ENCODE results near the gene ULK1. TPM values are rescaled to one million over a fixed set of nuclear protein-coding genes. Genes with fewer than 3 reads are reported as not detected.

ULK1 gene
- total RNA-seq, 1 experiment from 2014 or later = 34.2 TPM

GRCh38 chr12:131865180-131865875 lies 29.1 kb upstream of the ULK1 start:
- Histone ChIP-seq H3K9ac (ENCODE audit: low read length) (no peak overlapping the region), H3K27me3 (ENCODE audit: insufficient read depth, low read length) (no peaks in the 10 kb centered on the region), H3K9me2 (ENCODE audit: insufficient read depth) (no peaks in the 10 kb centered on the region), H3K79me2 (ENCODE audit: insufficient read depth, low read length) (no peaks in the 10 kb centered on the region), H3K4me2 (ENCODE audit: low read length) (peak overlapping the region; percentile 65), H3K9me3 (ENCODE audit: control insufficient read depth in 1 of 2, insufficient read depth in 1 of 2, low read depth in 1 of 2, low read length in 2 of 2) (no peaks in the 10 kb centered on the region), H3K4me3 (replicated peaks in 1 of 2; ENCODE audit: low read depth in 1 of 2, low read length in 2 of 2) (peak overlapping the region in 1 of 2 experiments; percentile 16; a peak in 1 of 4 replicates), H2AFZ (ENCODE audit: low read depth, low read length, poor library complexity, severe bottlenecking) (peak overlapping the region; percentile 57), H4K20me1 (ENCODE audit: insufficient read depth) (no peaks in the 10 kb centered on the region), H3K36me3 (ENCODE audit: control insufficient read depth in 1 of 2, insufficient read depth in 2 of 2, low read length in 2 of 2) (no peaks in the 10 kb centered on the region), H3K4me1 (ENCODE audit: control insufficient read depth in 1 of 2, insufficient read depth in 2 of 2, low read length in 2 of 2) (peaks cover 26 to 39% of the 10 kb centered on the region in 2 experiments), H3K27ac (ENCODE audit: low read depth, low read length) (no peak overlapping the region)
- no TSS peak for BruUV-seq (replicated peaks)
- RAD21 ChIA-PET (ENCODE audit: low non-redundant PET in 1 of 2, low total read pairs in 2 of 2, uncharacterized antibody in 2 of 2, unreplicated experiment in 2 of 2) = no interaction called here
- DNase-seq (ENCODE audit: low read depth, low spot score) = peak; percentile 72
- peak; percentile 87 for ATAC-seq
- CTCF ChIA-PET = interaction anchor here (0.6 to 0.7 kb wide), 2 partner anchors 14 to 216 kb away, joined by 3 to 5 read pairs; no protein-coding TSS in a partner anchor
- POLR2A ChIA-PET = interaction anchor here (0.9 kb wide), 1 partner anchor 63 kb away, joined by 3 read pairs; no protein-coding TSS in a partner anchor
- intact Hi-C loops (cut with micrococcal nuclease) = no loop called here
- TF ChIP-seq MAX (IDR thresholded peaks at IDR 0.05) = peak; percentile 65
- TF ChIP-seq FOSL1 (IDR thresholded peaks at IDR 0.05; ENCODE audit: low read depth) = peak; percentile 83
- 0 out of 2 replicates have a peak, but pooled peaks have one; percentile 2 for TF ChIP-seq RAD21 (IDR thresholded peaks at IDR 0.05; ENCODE audit: low read depth)
- no peak for TF ChIP-seq ZNF274 (IDR thresholded peaks at IDR 0.05; ENCODE audit: low read depth, low read length)
- no peak for TF ChIP-seq SRF (IDR thresholded peaks at IDR 0.05; ENCODE audit: low read depth)
- TF ChIP-seq JUND (IDR thresholded peaks at IDR 0.05) = peak; percentile 90
- TF ChIP-seq POLR2AphosphoS5 (IDR thresholded peaks at IDR 0.05; ENCODE audit: low read depth, low read length) = peak; percentile 44
- no peak for TF ChIP-seq CEBPB (IDR thresholded peaks at IDR 0.05; ENCODE audit: low read depth)
- TF ChIP-seq YY1 (IDR thresholded peaks at IDR 0.05; ENCODE audit: extremely low read depth, insufficient replicate concordance, low read depth, low read length) = peak; percentile 75
- no peak for TF ChIP-seq EGR1 (IDR thresholded peaks at IDR 0.05; ENCODE audit: low read depth)
- TF ChIP-seq ATF3 (IDR thresholded peaks at IDR 0.05) = no peak
- TF ChIP-seq EZH2phosphoT487 (IDR thresholded peaks at IDR 0.05; ENCODE audit: borderline replicate concordance) = no peak
- TF ChIP-seq ZBTB33 (IDR thresholded peaks at IDR 0.05; ENCODE audit: extremely low read depth, insufficient replicate concordance, low read length) = peak; percentile 34
- TF ChIP-seq REST (IDR thresholded peaks at IDR 0.05; ENCODE audit: low read depth) = no peak
- TF ChIP-seq CBX3 (IDR thresholded peaks at IDR 0.05; ENCODE audit: low read depth) = peak; percentile 90
- TF ChIP-seq SP1 (IDR thresholded peaks at IDR 0.05; ENCODE audit: low read depth) = peak; percentile 64
- TF ChIP-seq EZH2 (IDR thresholded peaks at IDR 0.05) = no peak
- TF ChIP-seq ZFX (IDR thresholded peaks at IDR 0.05) = no peak
- TF ChIP-seq POLR2A (IDR thresholded peaks at IDR 0.05; ENCODE audit: borderline replicate concordance, extremely low read depth, insufficient read depth, insufficient read length) = no peak
- no peak for TF ChIP-seq CTCF (IDR thresholded peaks at IDR 0.05 in 2 of 3, conservative IDR thresholded peaks at IDR 0.05 in 1 of 3; ENCODE audit: borderline replicate concordance in 1 of 3, insufficient read depth in 1 of 3, low read depth in 2 of 3, low read length in 2 of 3)

Data from HCT116 (cell line).